ENCODE data around the gene SIGLEC1.

GRCh38 chr20:3686421-3686820 lies 26.0 kb downstream of the SIGLEC1 start:
- TF ChIP-seq CTCF (IDR thresholded peaks at IDR 0.05) (no peak), POLR2A (IDR thresholded peaks at IDR 0.05) (no peak)
